Activated CD4-positive, alpha-beta T cell treated with anti-CD3 and anti-CD28 coated beads, Interleukin-2, amount 50 U/mL, for 16 hours (primary cell): Measurements from ENCODE around the gene COL9A3.
A peak's percentile ranks its signal among the peaks of the same experiment; 100 is the strongest.

Source experiments
- DNase-seq: peaks from one replicate; pipeline ENCODE4 v3.0.0-alpha.2; 2020

The COL9A3 gene

GRCh38 chr20:62816884-62817873 is at the start of gene COL9A3:
Gene COL9A3 (plus strand): TSS chr20:62817050. CDS start chr20:62817065, 15 bp downstream.
- no peak for DNase-seq

DNA sequence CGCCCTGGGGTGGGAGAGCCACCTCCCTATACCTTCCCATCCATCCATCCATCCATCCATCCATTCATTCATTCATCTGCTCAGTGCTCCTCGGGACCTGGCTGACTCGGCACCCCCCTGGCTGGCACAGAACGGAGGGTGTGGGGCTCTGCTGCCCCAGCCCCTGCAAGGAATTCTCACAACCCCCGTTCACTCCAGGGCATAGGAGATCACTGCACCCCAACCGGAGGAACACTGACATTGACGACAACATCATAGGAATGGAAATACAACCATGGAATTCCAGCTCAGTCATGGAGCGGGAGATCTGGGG is 48.7 kb upstream of the COL9A3 start:
- DNase-seq, result no peak

DNA sequence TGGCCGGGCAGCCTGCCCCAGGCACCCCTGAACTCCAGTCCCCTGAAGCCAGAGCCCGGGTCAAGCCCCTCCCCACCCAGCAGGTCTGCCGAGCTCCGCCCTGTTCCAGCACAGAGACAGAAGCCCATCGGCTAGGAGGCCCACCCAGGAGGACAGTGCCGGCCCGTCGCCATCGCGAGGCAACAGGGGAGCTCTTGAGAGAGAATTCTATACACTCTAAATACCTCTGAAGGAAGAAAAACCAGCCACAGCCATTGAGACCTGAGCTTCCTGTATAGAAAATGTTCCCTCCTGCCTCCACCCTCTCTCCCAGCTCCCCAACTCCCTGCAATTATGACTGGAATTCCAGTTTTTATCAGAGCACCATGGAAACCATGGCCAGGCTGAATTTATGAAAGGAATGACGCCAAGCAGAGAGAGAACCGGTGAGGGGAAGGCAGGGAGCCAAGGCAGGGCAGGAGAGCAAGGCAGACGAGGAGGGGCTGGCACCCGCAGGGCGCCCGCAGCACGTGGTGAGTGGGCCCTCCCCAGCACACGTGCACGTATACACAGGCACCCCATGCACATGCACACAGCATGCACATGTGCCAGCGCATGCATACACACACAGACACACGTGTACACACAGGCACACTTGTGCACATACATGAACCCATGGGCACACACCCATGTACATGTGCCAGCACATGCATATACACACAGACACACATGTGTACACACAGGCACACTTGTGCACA is 48.1 kb upstream of the COL9A3 start:
- no peak for DNase-seq

- DNase-seq, result no peak
These were observed 47.3 kb upstream of the COL9A3 start for GRCh38 chr20:62769346-62770071.

DNA sequence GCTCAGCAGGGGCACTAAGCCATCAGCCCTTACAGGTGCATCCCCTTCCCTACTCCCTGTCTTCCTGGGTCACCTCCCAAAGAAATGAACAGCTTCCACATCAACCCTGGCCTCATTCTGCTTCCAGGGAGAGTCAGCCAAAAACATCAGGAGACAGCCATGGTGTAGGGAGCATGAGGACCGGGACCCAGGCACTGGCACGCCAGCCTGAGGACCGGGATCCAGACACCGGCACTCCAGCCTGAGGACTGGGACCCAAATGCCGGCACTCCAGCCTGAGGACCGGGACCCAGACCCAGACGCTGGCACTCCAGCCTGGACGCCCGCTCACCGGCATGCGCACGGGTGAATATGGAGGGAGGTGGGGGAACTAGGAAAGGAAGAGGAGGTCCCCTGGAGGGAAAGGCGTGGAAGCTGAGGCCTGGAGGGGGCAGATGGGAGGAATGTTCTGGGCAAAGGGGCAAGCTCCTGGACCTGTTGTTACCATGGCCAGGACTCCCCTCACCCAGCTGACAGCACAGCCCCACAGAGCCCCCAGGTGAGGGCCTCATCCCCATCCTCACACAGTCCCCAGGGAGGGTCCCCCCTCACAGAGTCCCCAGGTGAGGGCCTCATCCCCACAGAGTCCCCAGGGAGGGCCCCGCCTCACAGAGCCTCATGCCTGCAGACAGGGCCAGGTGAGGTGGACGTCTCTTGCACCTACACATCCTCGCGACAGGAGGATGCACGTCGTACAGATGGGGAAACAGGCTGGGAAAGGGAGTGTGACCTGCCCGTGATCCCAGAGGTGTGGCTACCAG is 46.5 kb upstream of the COL9A3 start:
- DNase-seq, result no peak

DNA sequence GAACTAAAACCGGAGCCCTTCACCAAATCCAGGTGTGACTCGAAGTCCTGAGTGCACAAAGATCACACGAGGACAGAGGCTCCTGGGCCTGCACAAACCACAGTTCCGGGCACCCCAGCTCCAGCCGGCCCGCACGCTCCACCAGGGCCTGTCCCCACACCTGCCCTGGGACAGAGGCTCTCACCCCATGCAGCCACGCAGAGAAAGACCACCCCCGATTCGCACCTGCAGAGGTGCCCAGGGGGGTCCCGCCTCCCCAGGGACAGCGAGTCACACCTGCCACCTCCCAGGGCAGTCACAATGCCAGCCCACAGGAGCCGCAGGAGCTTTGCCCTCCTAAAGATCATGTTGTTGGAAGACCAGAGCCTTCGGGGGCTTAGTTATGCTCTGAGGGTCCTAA is 45.9 kb upstream of the COL9A3 start:
- no peak for DNase-seq

GRCh38 chr20:62771396-62772102 is 45.3 kb upstream of the COL9A3 start:
- no peak for DNase-seq

GRCh38 chr20:62772103-62772611 is 44.7 kb upstream of the COL9A3 start:
- no peak for DNase-seq

DNA sequence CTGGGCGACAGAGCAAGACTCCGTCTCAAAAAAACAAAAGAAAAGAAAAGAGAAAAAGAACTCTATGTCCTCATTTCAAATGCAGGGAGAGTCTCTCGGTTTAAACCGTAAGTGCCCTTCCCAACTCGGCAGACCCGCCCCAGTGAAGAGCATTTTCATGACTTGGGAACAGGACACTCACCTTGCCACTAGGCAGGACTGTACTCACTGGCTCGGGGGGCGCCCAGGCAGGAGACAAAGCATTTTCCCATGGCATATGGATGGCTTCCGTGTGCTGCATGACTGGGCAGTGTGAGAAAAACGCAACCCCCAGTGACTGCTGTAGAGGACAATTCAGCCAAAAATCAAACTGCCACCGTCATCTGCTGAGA is 44.2 kb upstream of the COL9A3 start:
- DNase-seq, result no peak

DNA sequence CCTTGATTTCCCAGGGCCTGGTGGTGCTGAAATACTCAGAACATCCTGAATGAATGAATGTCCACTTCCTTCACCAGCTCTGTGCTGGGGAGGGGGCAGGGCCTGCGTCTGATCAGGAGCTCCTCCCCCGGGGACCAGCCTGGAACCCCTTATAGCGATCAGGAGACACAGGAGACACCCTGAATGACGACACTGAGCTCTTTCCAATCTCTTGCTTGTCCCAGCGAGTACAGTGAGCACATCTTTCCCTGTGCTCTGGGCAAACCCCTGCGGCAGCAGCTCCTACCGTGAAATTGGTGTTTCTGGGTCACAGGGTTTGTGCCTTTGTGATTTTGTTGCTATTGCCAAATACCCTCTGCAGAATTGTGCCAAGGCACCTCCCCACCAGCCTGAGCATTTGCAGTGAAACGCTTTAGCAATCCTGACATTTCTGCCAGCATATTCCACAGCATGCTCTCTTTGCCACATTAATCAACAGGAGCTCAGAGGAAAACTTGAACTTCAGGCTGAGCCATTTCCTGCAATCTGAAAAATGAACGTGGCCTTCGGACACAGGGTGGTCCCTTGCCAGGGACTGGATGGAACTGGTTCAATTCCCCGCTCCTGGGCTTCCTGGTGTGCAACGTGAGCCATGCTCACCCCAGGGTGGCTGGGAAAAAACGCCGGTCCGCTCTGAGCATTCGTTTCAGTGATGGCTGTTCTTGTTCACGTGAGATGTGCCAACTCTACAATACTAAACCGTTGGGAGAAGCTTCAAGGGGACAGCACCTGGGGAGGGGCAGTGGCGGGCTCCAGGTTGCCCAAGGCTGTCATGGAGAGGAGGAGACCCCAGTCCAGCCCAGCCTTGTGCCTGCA is 43.6 kb upstream of the COL9A3 start:
- no peak for DNase-seq

- DNase-seq, result no peak
These were observed 42.8 kb upstream of the COL9A3 start for GRCh38 chr20:62773845-62774714.

GRCh38 chr20:62774762-62775161 is 42.1 kb upstream of the COL9A3 start:
- no peak for DNase-seq

DNA sequence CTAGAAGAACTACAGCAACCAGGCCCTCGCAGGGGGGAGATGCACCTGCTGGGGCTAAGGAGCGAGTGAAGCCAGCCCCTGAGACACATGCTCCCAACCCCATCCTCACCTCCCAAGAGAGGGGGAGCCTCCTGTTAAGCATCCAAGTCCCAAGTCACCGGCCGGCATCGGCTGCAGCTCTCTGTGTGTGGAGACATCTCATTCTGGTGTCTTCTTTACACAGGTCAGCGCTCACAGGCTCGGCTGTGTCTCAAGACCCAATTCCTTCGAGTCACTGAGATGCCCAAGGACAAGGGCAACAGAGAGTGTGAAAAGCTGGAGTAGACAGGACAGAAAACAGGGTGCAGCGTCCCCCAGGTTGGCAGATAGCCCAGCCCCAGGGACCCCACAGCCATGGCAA is 41.6 kb upstream of the COL9A3 start:
- DNase-seq, result no peak

DNA sequence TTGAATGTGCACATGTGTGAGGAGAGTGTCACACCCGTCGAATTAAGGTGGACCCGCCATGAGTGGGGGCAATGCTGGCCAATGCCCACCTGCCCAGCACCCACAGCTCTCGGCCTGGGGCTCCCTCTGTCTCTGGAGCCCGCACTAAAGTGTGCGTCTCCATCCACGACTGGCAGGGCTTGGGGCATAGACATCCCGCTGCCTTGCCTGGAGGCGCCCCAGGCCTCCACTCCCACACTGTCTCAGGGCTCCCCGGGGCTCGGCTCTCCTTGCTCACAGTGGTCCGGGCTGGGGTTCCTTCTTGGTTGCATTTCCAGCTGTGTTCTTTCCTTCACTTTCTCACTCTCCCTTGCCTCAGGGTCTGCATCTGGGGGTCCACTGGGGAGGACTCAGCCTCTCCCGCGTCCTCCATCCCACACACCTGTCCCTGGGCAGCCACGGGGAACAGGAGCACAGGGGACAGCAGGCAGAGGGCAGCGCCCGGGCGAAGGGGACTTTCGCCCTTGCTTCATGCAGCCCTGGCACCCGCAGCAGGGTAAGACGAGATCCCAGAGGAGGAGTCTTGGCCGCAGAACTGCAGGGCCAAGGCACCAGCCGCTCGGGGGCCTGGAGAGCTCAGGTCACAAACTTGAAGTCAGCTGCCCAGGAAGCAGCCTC is 40.7 kb upstream of the COL9A3 start:
- no peak for DNase-seq

DNA sequence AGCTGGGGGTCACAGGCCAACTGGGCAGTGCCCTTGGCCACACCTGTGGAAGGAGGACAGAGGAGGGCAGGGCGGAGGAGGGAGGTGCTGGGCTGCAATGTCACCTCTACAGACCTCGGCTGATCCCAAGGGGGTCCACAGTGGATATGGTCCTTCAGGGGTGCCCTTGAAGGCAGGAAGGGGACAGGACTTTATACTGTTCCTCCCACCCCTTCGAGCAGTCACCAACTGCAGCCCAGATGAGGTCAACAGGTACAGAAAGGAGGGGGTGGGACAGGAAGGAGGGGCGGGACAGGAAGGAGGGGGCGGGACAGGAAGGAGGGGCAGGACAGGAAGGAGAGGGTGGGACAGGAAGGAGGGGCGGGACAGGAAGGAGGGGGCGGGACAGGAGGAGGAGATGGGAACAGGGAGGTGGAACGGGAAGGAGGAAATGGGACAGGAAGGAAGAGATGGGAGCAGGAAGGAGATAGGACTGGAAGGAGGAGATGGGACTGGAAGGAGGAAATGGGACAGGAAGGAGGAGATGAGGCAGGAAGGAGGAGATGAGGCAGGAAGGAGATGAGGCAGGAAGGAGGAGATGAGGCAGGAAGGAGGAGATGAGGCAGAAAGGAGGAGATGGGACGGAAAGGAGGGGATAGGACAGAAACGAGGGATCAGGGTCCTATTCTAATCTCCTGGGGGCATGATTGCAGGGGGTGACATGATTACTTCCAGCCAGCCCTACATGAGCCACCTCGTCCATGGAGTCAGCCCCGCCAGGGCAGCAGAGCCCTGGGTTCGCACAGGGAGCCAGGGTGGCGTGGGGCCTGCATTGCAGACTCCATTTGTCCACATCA is 39.9 kb upstream of the COL9A3 start:
- peak; percentile 82 for DNase-seq

- DNase-seq, result no peak
These were observed 39.4 kb upstream of the COL9A3 start for GRCh38 chr20:62777528-62777830.

DNA sequence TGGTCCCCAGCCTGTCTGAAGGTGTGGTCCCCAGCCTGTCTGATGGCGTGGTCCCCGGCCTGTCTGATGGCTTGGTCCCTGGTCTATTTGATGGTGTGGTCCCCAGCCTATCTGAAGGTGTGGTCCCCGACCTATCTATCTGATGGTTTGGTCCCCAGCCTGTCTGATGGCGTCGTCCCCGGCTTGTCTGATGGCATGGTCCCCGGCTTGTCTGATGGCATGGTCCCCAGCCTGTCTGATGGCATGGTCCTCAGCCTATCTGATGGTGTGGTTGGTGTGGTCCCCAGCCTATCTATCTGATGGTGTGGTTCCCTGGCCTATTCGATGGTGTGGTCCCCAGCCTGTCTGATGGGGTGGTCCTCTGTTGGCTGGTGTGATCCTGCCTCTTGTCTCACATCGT is 38.8 kb upstream of the COL9A3 start:
- DNase-seq, result no peak
